PC-9 (cell line): ENCODE data around the gene CCDC24.

Experiments used
- CTCF ChIP-seq: fragments of 200-600 bp; sonication (generic); conservative IDR thresholded peaks from 2 replicates; pipeline ENCODE4 v1.6.1; 2017; ENCODE audit warnings: mixed run types, antibody characterized with exemption, mild to moderate bottlenecking, moderate library complexity
- EZH2 ChIP-seq: fragments of 200-600 bp; sonication (generic); IDR thresholded peaks from 2 replicates; pipeline ENCODE4 v1.8.0; 2017; ENCODE audit warnings: antibody characterized with exemption, low read depth

GRCh38 chr1:43991200-43991475 lies 261 bp upstream of the CCDC24 start:
- TF ChIP-seq CTCF (no peak), EZH2 (no peak)
